Measurements from ENCODE around the gene CYSTM1.

The CYSTM1 gene

DNA sequence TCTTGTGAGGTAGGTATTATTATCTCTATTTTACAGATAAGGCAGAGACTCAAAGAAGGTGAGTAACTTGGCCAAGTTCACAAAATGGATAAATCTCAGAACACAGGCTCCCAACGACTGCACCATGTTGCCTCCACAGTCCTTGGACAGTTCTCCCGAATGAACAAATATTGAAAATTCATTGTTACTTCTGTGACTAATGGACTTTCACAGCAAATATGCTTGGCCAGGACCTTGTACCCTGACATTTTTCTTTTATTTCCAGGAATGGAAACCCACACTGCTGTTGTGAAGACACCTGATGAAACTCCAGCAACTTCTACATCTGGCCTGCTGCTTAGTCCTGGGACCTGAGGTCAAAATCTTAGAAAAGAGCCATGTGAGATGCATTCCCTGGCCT, 2.5 kb upstream of the CYSTM1 start:
- in situ Hi-C loops (cut with MboI; ENCODE audit: low pct_unique_long_range_greater_than_20kb, low sequenced_read_pairs, unreplicated experiment), result loop anchor here (25.0 kb wide), 1 partner anchor 385 kb away; the partner anchor contains the start of gene PSD2
- TF ChIP-seq, protein P1, sequence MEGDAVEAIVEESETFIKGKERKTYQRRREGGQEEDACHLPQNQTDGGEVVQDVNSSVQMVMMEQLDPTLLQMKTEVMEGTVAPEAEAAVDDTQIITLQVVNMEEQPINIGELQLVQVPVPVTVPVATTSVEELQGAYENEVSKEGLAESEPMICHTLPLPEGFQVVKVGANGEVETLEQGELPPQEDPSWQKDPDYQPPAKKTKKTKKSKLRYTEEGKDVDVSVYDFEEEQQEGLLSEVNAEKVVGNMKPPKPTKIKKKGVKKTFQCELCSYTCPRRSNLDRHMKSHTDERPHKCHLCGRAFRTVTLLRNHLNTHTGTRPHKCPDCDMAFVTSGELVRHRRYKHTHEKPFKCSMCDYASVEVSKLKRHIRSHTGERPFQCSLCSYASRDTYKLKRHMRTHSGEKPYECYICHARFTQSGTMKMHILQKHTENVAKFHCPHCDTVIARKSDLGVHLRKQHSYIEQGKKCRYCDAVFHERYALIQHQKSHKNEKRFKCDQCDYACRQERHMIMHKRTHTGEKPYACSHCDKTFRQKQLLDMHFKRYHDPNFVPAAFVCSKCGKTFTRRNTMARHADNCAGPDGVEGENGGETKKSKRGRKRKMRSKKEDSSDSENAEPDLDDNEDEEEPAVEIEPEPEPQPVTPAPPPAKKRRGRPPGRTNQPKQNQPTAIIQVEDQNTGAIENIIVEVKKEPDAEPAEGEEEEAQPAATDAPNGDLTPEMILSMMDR (IDR thresholded peaks at IDR 0.05; ENCODE audit: extremely low read depth, insufficient read depth, missing control alignments), result no peak
- no peak for DNase-seq (ENCODE audit: low spot score)

DNA sequence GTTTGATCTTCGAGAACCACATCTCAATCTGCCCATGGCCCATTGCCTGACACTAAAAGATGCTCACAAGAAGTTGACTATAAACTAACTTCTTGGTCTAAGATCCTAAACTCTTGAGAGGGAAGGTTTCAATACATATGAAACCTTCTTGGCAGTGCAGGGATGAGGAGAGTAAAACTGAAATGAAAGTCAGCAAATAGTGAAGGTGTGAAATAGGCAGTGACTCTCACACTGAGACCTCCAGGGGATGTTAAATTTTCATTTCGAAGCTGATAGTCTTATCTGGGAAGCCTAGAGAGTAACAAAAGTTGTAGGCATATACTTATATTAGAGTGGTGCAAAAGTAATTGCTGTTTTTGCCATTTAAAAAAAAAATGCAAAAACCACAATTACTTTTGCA, 974 bp upstream of the CYSTM1 start:
- in situ Hi-C loops (cut with MboI; ENCODE audit: low pct_unique_long_range_greater_than_20kb, low sequenced_read_pairs, unreplicated experiment), result loop anchor here (25.0 kb wide), 1 partner anchor 387 kb away; the partner anchor contains the start of gene PSD2
- TF ChIP-seq, protein P1 (IDR thresholded peaks at IDR 0.05; ENCODE audit: extremely low read depth, insufficient read depth, missing control alignments), result no peak
- DNase-seq (ENCODE audit: low spot score), result no peak

DNA sequence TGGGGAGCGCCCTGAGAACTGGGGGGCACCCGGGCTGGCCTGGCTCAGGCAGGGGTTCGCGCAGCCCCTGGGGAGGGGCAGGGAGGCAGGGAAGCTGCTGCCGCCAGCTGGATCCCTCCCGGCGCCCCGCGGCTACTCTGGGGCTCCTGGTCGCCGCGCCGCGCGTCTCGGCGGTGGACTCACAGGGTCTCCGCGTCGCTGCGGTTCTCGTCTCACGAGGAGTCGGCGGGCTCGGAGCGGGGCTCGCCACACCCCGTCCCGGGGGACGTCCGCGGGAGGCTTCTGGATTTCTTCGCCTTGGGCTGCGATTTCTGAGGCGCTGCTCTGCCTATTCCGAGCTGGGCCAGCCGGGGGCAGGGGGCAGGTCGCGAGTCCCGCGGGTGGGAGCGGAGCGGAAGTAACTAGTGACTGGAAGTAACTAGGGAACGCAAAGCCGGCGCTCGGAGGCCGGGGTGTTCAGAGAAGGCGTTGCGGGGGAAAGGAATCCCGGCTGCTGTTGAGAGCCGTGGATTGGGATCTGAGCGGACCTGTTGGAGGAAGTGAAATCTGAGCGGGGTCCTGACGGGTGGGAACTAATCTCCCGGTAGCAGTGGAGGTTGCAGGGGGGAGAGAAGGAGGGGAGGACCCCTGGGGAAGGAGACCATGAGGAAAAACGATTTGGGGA, 511 bp downstream of the CYSTM1 start:
- DNase-seq (ENCODE audit: low spot score), result peak; percentile 71
- TF ChIP-seq, protein P1 (IDR thresholded peaks at IDR 0.05; ENCODE audit: extremely low read depth, insufficient read depth, missing control alignments), result no peak
- in situ Hi-C loops (cut with MboI; ENCODE audit: low pct_unique_long_range_greater_than_20kb, low sequenced_read_pairs, unreplicated experiment), result no loop called here

DNA sequence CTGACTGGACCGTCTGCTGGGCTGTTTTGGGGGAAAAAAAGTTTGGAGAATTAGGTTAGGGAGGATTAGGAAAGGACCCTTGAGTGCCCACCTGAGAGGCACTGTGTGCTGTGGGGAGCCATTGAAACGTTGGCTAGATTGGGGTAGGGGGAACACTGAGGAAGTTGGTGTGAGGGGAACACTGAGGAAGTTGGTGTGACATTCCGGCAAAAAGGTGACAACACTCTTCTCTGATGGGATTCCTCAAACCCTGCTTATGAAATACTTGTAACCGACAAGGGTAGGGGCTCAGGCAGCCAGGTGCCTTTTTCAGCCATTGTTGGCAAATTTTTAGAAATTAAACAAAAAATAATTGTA, 1.0 kb downstream of the CYSTM1 start:
- DNase-seq (ENCODE audit: low spot score), result no peak
- TF ChIP-seq, protein P1 (IDR thresholded peaks at IDR 0.05; ENCODE audit: extremely low read depth, insufficient read depth, missing control alignments), result no peak
- in situ Hi-C loops (cut with MboI; ENCODE audit: low pct_unique_long_range_greater_than_20kb, low sequenced_read_pairs, unreplicated experiment), result no loop called here

DNA sequence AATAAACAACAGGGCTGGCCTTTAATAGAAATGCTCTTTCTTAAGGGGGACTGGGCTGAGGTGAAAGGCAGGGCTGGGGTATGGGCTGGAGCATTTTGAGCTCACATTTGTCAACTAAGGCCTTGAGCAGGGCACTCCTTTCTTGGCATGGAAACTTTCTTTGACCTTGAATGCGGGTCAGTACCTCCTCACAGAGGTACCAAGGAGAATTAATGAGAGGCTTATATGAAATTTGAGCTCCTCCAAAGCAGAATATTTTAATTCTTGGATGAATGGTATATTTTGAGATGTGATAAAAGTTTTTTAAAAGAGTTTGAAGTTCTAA, 3.1 kb downstream of the CYSTM1 start:
- in situ Hi-C loops (cut with MboI; ENCODE audit: low pct_unique_long_range_greater_than_20kb, low sequenced_read_pairs, unreplicated experiment), result no loop called here
- TF ChIP-seq, protein P1 (IDR thresholded peaks at IDR 0.05; ENCODE audit: extremely low read depth, insufficient read depth, missing control alignments), result no peak

DNA sequence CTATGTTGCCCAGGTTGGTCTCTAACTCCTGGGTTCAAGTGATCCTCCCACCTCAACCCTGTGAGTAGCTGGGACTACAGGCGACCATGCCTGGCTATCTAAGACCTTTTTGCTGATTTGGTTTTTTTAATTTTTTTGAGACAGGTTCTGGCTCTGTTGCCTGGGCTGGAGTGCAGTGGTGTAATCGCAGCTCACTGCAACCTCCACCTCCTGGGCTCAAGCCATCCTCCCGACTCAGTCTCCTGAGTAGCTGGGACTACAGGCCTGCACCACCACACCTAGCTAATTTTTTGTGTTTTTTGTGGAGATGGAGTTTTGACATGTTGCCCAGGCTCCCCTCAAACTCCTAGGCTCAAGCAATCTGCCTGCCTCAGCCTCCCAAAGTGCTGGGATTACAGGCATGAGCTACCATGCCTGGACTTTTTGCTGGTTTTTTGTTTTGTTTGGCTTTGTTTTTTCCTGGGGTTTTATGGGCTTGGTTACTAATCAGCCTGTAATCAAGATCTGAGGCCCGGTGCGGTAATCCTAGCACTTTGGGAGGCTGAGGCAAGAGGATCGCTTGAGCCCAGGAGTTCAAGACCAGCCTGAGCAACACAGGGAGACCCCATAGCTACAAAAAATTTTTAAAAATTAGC, 3.6 kb downstream of the CYSTM1 start:
- in situ Hi-C loops (cut with MboI; ENCODE audit: low pct_unique_long_range_greater_than_20kb, low sequenced_read_pairs, unreplicated experiment), result no loop called here
- DNase-seq (ENCODE audit: low spot score), result no peak
- TF ChIP-seq, protein P1 (IDR thresholded peaks at IDR 0.05; ENCODE audit: extremely low read depth, insufficient read depth, missing control alignments), result no peak

More for the DNA sequence above, 3.1 kb downstream of the CYSTM1 start:
- DNase-seq (ENCODE audit: low spot score), result no peak

Measured in GM13977 (cell line).